NCI-H2227 (cell line): ENCODE data around the gene CCDC40.
"Not testable (repeated sequence)": the region's sequence is repeated elsewhere in the genome, so short reads cannot be mapped to it uniquely, and the experiment has no call there.

Experiments
- DNase-seq: peaks from one replicate; lab custom pipeline; 2025; ENCODE audit not compliant: unreplicated experiment; lab: John Stamatoyannopoulos, UW

Gene CCDC40, protein sequence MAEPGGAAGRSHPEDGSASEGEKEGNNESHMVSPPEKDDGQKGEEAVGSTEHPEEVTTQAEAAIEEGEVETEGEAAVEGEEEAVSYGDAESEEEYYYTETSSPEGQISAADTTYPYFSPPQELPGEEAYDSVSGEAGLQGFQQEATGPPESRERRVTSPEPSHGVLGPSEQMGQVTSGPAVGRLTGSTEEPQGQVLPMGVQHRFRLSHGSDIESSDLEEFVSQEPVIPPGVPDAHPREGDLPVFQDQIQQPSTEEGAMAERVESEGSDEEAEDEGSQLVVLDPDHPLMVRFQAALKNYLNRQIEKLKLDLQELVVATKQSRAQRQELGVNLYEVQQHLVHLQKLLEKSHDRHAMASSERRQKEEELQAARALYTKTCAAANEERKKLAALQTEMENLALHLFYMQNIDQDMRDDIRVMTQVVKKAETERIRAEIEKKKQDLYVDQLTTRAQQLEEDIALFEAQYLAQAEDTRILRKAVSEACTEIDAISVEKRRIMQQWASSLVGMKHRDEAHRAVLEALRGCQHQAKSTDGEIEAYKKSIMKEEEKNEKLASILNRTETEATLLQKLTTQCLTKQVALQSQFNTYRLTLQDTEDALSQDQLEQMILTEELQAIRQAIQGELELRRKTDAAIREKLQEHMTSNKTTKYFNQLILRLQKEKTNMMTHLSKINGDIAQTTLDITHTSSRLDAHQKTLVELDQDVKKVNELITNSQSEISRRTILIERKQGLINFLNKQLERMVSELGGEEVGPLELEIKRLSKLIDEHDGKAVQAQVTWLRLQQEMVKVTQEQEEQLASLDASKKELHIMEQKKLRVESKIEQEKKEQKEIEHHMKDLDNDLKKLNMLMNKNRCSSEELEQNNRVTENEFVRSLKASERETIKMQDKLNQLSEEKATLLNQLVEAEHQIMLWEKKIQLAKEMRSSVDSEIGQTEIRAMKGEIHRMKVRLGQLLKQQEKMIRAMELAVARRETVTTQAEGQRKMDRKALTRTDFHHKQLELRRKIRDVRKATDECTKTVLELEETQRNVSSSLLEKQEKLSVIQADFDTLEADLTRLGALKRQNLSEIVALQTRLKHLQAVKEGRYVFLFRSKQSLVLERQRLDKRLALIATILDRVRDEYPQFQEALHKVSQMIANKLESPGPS

GRCh38 chr17:80035937-80036714 lies at the start of gene CCDC40:
TSS of gene CCDC40 (plus strand) at chr17:80036642. CDS start at chr17:80036663, 21 bp downstream.
- DNase-seq: peak; percentile 93

DNA sequence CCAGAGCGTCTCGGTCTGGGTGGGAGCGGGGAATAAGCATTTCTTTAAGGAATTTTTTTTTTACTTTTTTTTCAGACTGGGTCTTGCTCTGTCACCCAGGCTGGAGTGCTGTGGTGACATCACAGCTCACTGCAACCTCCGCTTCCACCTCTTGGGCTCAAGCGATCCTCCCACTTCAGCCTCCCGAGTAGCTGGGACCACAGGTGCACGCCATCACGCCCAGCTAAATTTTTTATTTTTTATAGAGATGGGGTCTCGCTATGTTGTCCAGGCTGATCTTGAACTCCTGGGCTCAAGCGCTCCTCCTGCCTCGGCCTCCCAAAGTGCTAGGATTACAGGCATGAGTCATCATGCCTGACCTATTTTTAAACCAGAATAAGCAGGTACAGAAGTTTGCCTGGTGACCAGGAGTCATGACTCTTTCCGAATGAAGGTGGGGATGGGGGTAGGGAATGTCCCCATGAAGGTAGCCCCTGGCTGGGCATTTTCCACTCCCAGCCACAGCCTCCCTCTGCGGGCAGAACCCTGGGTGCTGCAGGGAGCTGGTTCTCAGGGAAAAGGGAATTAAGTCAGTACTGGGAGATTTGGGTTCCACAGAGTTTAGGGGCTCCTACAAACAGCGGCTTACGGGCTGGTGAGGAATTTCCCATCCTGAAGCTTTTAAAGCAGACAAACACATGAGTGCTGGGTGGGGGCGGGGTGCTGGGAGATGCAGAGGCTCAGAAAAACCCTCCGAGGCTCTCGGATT lies 49.1 kb upstream of the CCDC40 start:
- DNase-seq: no peak

DNA sequence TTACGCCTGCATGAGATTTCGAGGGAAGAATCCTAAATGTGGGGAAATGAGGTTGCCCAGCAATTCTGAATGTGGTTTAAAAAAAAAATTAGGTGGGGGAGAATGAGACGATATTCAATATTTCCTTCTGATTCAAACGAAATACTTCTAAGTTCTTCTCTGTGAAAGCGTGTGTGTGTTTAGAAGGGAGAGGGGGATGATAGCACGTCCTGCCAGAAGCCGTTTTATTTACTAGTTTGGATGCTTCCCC lies 48.6 kb upstream of the CCDC40 start:
- DNase-seq: no peak

GRCh38 chr17:79988185-79988971 lies 48.1 kb upstream of the CCDC40 start:
- DNase-seq: no peak

- DNase-seq: no peak
Measured at GRCh38 chr17:79989106-79989835, 47.2 kb upstream of the CCDC40 start.

- DNase-seq: no peak
Measured at GRCh38 chr17:79990051-79990592, 46.3 kb upstream of the CCDC40 start.

DNA sequence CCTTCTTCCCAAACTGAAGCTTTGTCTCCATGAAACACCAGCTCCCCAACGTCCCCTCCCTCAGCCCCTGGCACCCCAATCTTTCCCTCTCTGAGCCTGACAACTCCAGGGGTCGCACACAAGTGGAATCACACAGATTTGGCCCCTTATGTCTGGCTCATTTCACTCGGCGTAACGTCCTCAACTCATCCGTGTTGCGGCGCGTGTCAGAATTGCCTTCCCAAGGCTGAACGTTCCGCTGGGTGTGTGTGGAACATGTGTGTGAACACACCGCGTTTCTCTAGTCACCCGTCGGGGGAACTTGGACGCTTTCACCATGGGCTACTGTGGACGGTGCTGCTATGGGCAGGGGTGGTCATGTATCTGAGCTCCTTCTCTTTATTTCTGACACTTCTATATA lies 45.7 kb upstream of the CCDC40 start:
- no peak for DNase-seq

GRCh38 chr17:79991140-79991923 lies 45.1 kb upstream of the CCDC40 start:
- DNase-seq: peak; percentile 92

GRCh38 chr17:79991924-79992648 lies 44.4 kb upstream of the CCDC40 start:
- peak; percentile 60 for DNase-seq

- DNase-seq: no peak
Measured at GRCh38 chr17:79992649-79993389, 43.6 kb upstream of the CCDC40 start.

DNA sequence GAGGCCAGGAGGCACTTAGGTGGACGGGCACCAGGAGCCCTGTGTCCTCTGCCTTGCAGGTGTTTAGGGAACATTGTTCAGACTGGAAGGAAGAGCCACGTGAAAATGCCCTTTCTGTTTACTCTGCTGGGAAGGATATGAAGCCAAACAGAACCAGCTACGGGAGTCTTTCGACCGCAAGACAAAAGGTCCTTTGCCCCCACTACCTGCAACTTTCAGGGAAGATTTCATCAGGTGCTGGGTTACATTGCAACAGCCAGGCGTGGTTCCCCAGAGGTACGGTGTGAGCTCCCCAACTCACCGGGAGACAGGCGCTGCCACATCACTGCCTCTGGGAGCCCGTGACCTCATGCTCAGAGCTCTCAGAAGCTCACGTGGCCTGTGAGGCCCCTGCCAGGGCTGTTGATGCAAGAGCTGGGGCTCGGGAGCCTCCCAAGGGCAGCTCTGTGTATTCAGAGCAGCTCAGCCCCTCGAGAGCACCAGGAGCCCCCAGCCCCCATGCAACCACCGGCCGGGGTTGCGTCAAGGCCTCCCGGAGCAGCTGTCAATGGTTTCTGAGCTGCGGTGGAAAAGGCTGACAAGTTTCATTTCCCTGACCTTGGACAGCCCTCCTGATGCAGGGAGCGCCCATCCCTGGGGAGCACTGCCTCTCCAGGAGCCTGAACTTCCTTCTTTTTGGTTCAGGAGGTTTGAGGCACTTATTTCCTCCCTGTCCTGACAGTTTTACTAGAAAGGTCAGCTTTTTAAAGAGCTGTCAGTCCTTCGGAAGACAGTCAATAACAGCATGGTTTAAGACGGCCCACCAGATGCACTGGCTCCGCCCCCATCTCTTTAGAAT lies 42.8 kb upstream of the CCDC40 start:
- DNase-seq: peak; percentile 75

DNA sequence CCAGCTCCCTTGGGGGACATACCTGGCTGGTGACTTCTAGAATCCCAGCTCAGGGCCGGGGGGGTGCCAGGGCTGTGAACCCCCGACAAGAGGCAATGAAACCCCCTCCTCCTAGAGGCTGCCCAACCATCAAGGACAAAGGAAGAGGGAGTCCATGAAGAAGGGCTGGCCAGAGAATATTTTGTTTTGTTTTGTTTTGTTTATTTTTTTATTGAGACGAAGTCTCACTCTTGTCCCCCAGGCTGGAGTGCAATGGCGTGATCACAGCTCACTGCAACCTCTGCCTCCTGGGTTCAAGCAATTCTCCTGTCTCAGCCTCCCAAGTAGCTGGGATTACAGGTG lies 42.2 kb upstream of the CCDC40 start:
- DNase-seq: not testable (repeated sequence)

DNA sequence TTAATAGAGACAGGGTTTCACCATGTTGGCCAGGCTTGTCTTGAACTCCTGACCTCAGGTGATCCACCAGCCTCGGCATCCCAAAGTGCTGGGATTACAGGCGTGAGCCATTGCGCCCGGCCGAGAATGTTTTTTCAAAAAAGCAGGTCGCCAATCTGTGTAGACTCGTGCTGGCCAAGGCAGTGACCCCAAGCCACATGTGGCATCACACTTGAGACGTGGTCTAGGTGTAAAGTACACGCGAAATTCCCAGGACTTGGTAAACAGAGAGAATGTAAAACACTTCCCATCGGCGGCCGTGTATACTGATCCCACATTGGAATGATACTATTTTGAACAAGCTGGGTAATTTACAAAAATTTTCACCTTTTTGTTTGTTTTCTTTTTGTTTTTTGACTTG lies 41.8 kb upstream of the CCDC40 start:
- no peak for DNase-seq

- DNase-seq: no peak
Measured at GRCh38 chr17:79995696-79996095, 40.7 kb upstream of the CCDC40 start.

- no peak for DNase-seq
Measured at GRCh38 chr17:79996291-79996690, 40.2 kb upstream of the CCDC40 start.
